Measurements from ENCODE around the gene COMMD1.

GRCh38 chr2:62089658-62090057 is 184.2 kb downstream of the COMMD1 start:
- TF ChIP-seq, protein P1, sequence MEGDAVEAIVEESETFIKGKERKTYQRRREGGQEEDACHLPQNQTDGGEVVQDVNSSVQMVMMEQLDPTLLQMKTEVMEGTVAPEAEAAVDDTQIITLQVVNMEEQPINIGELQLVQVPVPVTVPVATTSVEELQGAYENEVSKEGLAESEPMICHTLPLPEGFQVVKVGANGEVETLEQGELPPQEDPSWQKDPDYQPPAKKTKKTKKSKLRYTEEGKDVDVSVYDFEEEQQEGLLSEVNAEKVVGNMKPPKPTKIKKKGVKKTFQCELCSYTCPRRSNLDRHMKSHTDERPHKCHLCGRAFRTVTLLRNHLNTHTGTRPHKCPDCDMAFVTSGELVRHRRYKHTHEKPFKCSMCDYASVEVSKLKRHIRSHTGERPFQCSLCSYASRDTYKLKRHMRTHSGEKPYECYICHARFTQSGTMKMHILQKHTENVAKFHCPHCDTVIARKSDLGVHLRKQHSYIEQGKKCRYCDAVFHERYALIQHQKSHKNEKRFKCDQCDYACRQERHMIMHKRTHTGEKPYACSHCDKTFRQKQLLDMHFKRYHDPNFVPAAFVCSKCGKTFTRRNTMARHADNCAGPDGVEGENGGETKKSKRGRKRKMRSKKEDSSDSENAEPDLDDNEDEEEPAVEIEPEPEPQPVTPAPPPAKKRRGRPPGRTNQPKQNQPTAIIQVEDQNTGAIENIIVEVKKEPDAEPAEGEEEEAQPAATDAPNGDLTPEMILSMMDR (IDR thresholded peaks at IDR 0.05): no peak
- no peak for TF ChIP-seq POLR2A (IDR thresholded peaks at IDR 0.05)

Data from vagina (tissue), 2 donors.